SK-N-MC (cell line): ENCODE measurements around the gene IQSEC3.

Experiments used
- DNase-seq: peaks from one replicate; pipeline ENCODE4 v3.0.0-alpha.2; 2011; ENCODE audit warnings: low read depth, low spot score
- H3K27ac ChIP-seq: fragments of 200-600 bp; sonication (generic); 2 replicates; pipeline ENCODE4 v1.5.1; 2016; ENCODE audit warnings: mixed run types
- H3K36me3 ChIP-seq: fragments of 200-600 bp; sonication (generic); 2 replicates; pipeline ENCODE4 v1.6.1; 2017; ENCODE audit warnings: antibody characterized with exemption, low read length, mixed read lengths; ENCODE audit not compliant: insufficient read depth
- H3K4me3 ChIP-seq: fragments of 200-600 bp; sonication (generic); 2 replicates; pipeline ENCODE4 v1.5.1; 2016
- H3K9ac ChIP-seq: fragments of 200-600 bp; sonication (generic); 2 replicates; pipeline ENCODE4 v1.8.0; 2017; ENCODE audit warnings: mixed run types, mixed read lengths; ENCODE audit not compliant: insufficient read length
- H3K9me3 ChIP-seq: fragments of 200-600 bp; sonication (generic); 2 replicates; pipeline ENCODE4 v1.6.1; 2017; ENCODE audit warnings: low read depth, mild to moderate bottlenecking, antibody characterized with exemption, low read length, moderate library complexity, mixed read lengths
- EZH2 ChIP-seq: fragments of 200-600 bp; sonication (generic); IDR thresholded peaks from one replicate; pipeline ENCODE4 v1.6.1; 2017; ENCODE audit warnings: antibody characterized with exemption
- FOXP2 ChIP-seq: optimal IDR thresholded peaks from 2 replicates; pipeline ENCODE3; 2011; ENCODE audit warnings: mild to moderate bottlenecking, moderate library complexity; ENCODE audit not compliant: insufficient read depth; ENCODE audit errors: extremely low read length, control extremely low read depth
- POLR2AphosphoS5 ChIP-seq: IDR thresholded peaks from 2 replicates; pipeline ENCODE4 v1.6.1; 2012; ENCODE audit warnings: mild to moderate bottlenecking, low read depth, low read length, borderline replicate concordance

Gene IQSEC3

DNA sequence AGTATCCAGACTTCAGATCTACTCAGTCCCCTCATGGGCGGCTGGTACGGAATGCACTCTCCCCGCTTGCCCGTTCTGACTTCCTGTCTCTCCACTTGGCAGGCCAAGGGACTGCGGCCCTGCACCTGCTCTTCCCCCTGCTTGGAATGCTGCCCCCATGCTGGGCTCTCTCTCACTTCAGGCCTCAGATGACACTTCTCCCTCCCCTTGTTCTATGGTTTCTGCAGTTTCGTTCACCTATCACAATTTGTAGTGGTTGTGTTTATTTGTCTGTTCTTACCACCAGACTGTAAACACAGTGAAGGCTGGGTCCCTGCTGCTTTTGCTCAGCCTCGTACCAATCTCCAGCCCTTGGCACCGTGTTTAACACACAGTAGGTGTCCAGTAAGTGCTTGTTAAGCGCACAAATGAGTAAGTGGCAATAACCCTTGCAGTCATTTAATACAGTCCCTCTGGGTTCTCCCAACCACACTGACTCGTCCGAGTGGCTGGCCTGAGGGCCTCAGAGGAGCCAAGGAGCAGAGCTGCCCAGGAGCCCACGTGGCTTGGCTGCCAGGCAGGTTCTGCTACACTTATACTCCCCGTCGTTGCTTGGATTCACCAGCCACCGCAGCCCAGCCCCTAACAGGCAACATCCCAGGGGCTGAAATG lies 135.6 kb downstream of the IQSEC3 start:
- Histone ChIP-seq H3K36me3 (no peaks in the 10 kb centered on the region), H3K4me3 (no peak overlapping the region)
- DNase-seq = no peak

DNA sequence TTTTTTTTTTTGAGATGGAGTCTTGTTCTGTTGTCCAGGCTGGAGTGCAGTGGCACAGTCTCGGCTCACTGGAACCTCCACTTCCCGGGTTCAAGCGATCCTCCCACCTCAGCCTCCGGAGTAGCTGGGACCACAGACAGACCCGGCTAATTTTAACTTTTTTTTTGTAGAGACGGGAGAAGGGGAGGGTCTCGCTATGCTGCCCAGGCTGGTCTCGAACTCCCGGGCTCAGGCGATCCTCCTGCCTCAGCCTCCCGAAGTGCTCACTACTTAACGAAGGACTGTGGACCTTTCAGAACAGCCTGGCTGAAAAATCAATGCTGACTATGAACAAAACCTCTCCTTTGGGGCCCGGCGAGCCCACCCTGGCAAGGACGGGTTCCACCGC lies 136.5 kb downstream of the IQSEC3 start:
- no peaks in the 10 kb centered on the region for H3K9me3 ChIP-seq
- H3K36me3 ChIP-seq = no peaks in the 10 kb centered on the region
- H3K9ac ChIP-seq = no peak overlapping the region
- H3K27ac ChIP-seq = no peak overlapping the region
- DNase-seq = no peak
- peak overlapping the region; percentile 30; the same call in 1 of the 2 replicates for H3K4me3 ChIP-seq
- TF ChIP-seq FOXP2 = no peak
- no peak for TF ChIP-seq EZH2
- no peak for TF ChIP-seq POLR2AphosphoS5

More for the DNA sequence above, 135.6 kb downstream of the IQSEC3 start:
- H3K9me3 ChIP-seq = no peaks in the 10 kb centered on the region
- H3K9ac ChIP-seq = no peak overlapping the region
- no peak overlapping the region for H3K27ac ChIP-seq
- no peak for TF ChIP-seq EZH2
- no peak for TF ChIP-seq POLR2AphosphoS5
- TF ChIP-seq FOXP2 = no peak

DNA sequence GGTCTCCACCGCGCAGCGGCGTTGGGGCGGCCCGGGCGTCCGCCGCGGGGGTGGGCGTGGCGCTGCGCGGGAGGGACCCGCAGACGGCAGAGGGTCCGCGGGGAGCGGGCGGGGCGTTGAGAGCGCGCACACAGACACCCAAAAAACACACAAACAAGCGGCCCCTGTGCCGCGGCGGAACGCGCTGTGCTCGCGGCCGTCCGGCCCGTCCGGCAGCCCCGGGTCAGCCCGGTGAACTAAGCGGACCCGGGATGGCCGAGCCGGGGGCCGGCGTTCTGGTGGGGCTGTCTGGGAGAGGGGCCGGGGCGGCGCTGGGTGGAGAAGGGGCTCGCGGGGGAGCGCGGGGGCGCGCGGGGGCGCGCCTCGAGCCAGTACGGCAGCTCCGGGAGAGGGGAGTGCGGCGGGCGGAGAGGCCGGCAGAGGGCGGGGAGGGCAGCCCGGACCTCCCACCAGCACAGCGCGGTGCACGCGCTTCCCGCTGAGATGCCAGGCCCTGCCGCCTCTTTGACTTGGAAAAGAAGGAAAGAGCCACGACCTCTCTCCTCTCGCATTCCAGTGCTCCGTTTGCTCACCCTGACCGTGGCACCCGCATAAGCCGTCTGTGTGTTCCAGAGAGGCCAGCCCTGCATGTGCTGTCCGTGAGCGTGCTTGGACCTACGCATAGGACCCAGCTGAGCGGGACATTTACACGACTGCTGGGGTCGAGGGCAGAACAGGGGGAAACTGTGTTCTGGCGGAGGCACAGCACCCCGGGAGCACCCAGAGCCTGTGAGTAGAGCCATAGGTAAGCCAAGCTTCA lies 137.1 kb downstream of the IQSEC3 start:
- DNase-seq = no peak
- Histone ChIP-seq H3K27ac (no peak overlapping the region), H3K36me3 (no peaks in the 10 kb centered on the region), H3K9me3 (no peaks in the 10 kb centered on the region), H3K9ac (no peak overlapping the region), H3K4me3 (peak overlapping the region; percentile 30; the same call in 1 of the 2 replicates)
- TF ChIP-seq POLR2AphosphoS5 (no peak), FOXP2 (no peak), EZH2 (no peak)

DNA sequence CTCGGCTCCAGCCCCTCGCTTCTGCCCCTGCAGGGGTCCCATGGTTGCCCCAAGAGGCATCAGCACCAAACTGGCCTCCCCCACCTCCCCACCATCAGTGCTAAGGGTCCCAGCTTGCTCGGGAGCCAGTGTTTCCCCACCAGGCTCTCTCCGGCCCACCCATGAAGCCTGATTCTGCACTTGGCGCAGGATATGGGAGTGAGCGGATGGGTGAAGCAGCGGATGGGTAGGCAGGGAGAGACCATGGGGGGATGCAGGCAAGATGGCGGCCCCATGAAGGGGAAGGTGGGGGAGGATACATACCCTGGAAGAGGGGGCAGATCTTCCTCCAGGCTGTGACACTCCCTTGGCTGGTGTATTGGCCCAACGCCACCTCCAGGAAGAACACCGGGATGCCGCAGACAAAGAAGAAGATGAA lies 137.7 kb downstream of the IQSEC3 start:
- Histone ChIP-seq H3K27ac (no peak overlapping the region), H3K36me3 (no peaks in the 10 kb centered on the region), H3K9me3 (no peaks in the 10 kb centered on the region), H3K9ac (no peak overlapping the region), H3K4me3 (no peak overlapping the region)
- DNase-seq = no peak
- TF ChIP-seq POLR2AphosphoS5 = no peak

DNA sequence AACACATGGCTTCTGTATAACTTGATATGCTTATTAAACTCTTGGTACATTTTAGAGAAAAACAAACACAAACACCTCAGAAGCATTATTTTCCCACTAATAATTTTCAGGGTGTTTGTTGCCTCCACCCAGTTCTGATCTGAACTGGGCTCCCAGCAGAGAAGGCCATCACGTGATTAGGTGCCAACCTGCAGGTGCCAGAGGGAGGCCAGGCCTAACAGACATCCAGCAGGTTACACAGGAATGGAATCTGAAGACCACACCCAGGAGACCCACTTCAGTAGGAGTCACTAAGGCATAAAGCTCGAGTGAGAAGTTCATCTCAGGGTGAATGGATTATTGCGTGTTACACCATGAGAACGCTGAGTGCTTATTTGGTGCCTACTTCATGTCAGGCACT lies 138.5 kb downstream of the IQSEC3 start:
- Histone ChIP-seq H3K36me3 (no peaks in the 10 kb centered on the region), H3K9me3 (no peaks in the 10 kb centered on the region), H3K9ac (no peak overlapping the region), H3K27ac (no peak overlapping the region), H3K4me3 (no peak overlapping the region)
- TF ChIP-seq EZH2 (no peak), POLR2AphosphoS5 (no peak), FOXP2 (no peak)
- no peak for DNase-seq

DNA sequence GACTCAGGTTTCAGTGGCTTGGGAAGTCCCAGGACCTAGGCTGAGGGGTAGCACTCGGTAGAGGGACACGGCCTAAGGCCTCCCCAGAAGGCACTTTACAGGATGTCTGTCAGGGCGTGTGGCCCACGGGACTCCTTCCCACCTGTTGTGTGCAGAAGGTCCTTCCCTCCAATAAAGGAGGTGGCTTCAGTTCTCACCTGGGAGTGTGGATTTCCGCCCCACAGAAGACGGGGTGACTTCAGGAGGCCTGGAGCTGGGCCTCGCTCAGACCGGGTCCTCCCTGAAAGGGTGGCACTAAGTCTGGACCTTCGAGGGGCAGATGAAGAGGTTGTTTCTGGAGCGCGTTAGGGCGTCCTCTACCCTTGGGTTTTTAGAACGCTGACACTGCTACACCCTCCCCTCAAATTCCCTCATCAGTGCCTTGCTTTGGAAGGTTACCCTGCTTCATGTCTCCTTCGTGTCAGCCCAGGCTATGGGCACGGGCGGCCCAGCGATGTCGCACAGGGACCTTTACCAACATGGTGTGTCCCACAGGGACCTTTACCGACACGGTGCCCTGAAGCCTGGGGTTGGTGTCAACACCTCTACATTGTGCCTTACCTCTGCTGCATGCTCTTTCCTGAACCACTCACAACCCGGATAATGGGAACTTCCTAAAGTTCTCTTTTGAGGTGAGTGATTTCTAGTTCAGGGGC lies 140.3 kb downstream of the IQSEC3 start:
- H3K27ac ChIP-seq = no peak overlapping the region
- no peaks in the 10 kb centered on the region for H3K36me3 ChIP-seq
- H3K4me3 ChIP-seq = no peak overlapping the region
- no peak for TF ChIP-seq FOXP2
- no peak for TF ChIP-seq POLR2AphosphoS5
- TF ChIP-seq EZH2 = no peak
- DNase-seq = no peak
- no peak overlapping the region for H3K9ac ChIP-seq
- H3K9me3 ChIP-seq = no peaks in the 10 kb centered on the region

DNA sequence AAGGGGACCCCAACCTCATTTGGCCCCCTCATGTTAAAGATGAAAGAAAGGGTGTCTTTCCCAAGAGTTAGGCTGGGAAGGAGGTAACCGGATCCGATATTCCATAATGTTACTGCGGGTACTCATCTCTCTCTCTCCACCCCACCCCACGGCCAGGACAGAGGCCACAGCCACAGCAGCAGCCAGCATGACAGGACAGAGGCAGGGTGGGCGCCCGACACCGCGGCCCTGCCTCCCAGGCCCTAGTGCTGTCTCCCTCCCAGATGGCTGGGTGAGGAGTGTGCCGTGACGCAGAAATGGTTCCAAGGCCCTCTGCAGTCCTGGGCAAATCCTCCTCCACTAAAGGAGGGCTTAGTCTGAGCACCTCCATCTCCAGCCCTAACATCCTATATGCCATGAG lies 141.2 kb downstream of the IQSEC3 start:
- H3K27ac ChIP-seq = no peak overlapping the region
- H3K36me3 ChIP-seq = no peaks in the 10 kb centered on the region
- H3K9ac ChIP-seq = no peak overlapping the region
- TF ChIP-seq POLR2AphosphoS5 = no peak
- TF ChIP-seq EZH2 = no peak
- TF ChIP-seq FOXP2 = no peak
- no peak overlapping the region for H3K4me3 ChIP-seq
- H3K9me3 ChIP-seq = no peaks in the 10 kb centered on the region
- DNase-seq = no peak

DNA sequence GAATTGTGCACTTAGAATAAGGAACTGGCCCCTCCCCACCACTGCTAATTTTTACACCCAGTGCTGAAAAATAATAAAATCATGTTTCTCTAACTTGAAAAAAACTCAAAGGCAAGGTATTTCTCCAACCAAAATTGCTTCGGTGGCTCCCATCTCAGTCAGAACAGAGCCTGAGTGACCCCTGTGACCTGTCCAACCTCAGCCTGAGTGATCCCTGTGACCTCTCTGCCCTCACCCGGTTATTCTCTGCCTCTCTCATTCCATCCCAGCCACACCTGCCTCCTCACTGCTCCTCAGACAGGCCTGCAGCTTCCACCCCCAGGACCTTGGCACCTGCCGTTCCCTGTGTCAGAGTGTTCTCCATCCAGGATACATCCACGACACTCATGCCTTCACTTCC lies 142.2 kb downstream of the IQSEC3 start:
- no peaks in the 10 kb centered on the region for H3K36me3 ChIP-seq
- H3K9ac ChIP-seq = no peak overlapping the region
- TF ChIP-seq EZH2 (no peak), POLR2AphosphoS5 (no peak), FOXP2 (no peak)
- no peak overlapping the region for H3K27ac ChIP-seq
- H3K9me3 ChIP-seq = no peaks in the 10 kb centered on the region
- no peak overlapping the region for H3K4me3 ChIP-seq
- DNase-seq = no peak

DNA sequence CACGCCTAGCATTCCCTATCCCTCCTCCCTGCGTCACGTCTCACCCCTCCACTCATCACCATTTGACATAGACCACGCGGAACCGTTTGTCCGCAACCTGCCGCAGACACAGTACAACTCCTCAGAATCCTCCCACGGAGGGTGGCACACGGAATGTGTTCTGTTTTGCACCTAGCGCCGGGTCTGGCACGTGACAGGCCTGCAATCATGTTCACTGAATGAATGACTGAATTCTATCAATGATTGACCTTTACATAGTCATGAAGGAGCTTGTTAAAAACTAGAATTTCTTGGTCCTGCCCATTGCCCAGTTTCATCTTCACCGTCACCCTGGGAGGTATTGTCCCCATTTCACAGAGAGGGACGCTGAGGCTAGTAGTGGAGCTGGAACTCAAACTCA lies 142.7 kb downstream of the IQSEC3 start:
- Histone ChIP-seq H3K9me3 (no peaks in the 10 kb centered on the region), H3K4me3 (no peak overlapping the region), H3K9ac (no peak overlapping the region), H3K36me3 (no peaks in the 10 kb centered on the region), H3K27ac (no peak overlapping the region)
- TF ChIP-seq POLR2AphosphoS5 = no peak
- TF ChIP-seq EZH2 = no peak
- DNase-seq = no peak
